Measurements from ENCODE around the gene FLNA. TPM values are rescaled to one million over a fixed set of nuclear protein-coding genes. Genes with fewer than 3 reads are reported as not detected.

Gene FLNA
- total and polyA plus RNA-seq, 9 of the 15 experiments (the other 6 are each of a cell fraction or from before 2014, with no cell fraction given): 6.2 to 735 (median 135) TPM

- intact Hi-C loops (cut with micrococcal nuclease): loop anchor here (5.0 kb wide), 1 partner anchor 88 kb away; the partner anchor contains the start of gene UBL4A
- in situ Hi-C loops (cut with MboI): no loop called here
- Histone ChIP-seq H3K9ac (ENCODE audit: insufficient read depth in 1 of 2, low read depth in 2 of 2, low read length in 2 of 2) (peak overlapping the region; percentile 95 to 98), H3K79me2 (ENCODE audit: control insufficient read depth, insufficient read depth, low read length) (peaks cover 42% of the 10 kb centered on the region), H3K4me2 (ENCODE audit: insufficient read depth, low read length) (peak overlapping the region; percentile 97), H3K4me1 (replicated peaks in 1 of 2; ENCODE audit: control insufficient read depth in 2 of 2, insufficient read depth in 2 of 2, low read length in 2 of 2) (peaks cover 5 to 18% of the 10 kb centered on the region in 2 experiments; a peak in 3 of 5 replicates), H3K9me1 (ENCODE audit: control insufficient read depth, insufficient read depth, low read length) (no peaks in the 10 kb centered on the region), H3K4me3 (peak overlapping the region; percentile 64), H3K27ac (ENCODE audit: extremely low read depth, low read depth, low read length) (peak overlapping the region; percentile 97), H3K36me3 (ENCODE audit: control insufficient read depth, insufficient read depth, low read length) (peaks cover 35% of the 10 kb centered on the region), H4K20me1 (replicated peaks; ENCODE audit: control insufficient read depth, insufficient read depth, low read length) (peaks cover 13% of the 10 kb centered on the region), H3K9me3 (replicated peaks; ENCODE audit: control insufficient read depth, insufficient read depth, low read depth, low read length) (no peaks in the 10 kb centered on the region; the same call in 1 of the 2 replicates), H2AFZ (ENCODE audit: low read depth, low read length) (no peak overlapping the region), H3K27me3 (ENCODE audit: control insufficient read depth in 2 of 2, insufficient read depth in 2 of 2, low read length in 2 of 2) (no peaks in the 10 kb centered on the region)
- POLR2A ChIA-PET: interaction anchor here (0.5 to 6.0 kb wide), 26 partner anchors 11 to 145 kb away, joined by 3 to 85 read pairs (median 5); partner anchors contain the start of genes ATP6AP1, DNASE1L1, EMD and FAM50A
- under 1% methylated on average over 46 of the region's 49 CpGs for WGBS (ENCODE audit: insufficient coverage, low coverage, missing lambda C conversion rate)
- BruUV-seq (replicated peaks): TSS peak; percentile 83
- FAIRE-seq (peak; percentile 23), DNase-seq (ENCODE audit: extremely low read depth in 1 of 4, low spot score in 3 of 4) (peak; percentile 35 to 92 (median 48)), ATAC-seq (peak; percentile 27)
- CTCF ChIA-PET (ENCODE audit: low intra/inter-chr PET ratio): interaction anchor here (3.3 kb wide), 1 partner anchor 136 kb away, joined by 17 read pairs; no protein-coding TSS in a partner anchor
- TF ChIP-seq RB1 (IDR thresholded peaks at IDR 0.05; ENCODE audit: low read depth): 0 out of 2 replicates have a peak, but pooled peaks have one; percentile 7
- TF ChIP-seq CXXC5 (CRISPR knock-in tag; IDR thresholded peaks at IDR 0.05): peak; percentile 69
- TF ChIP-seq ZNF57 (CRISPR knock-in tag; IDR thresholded peaks at IDR 0.05): no peak
- peak; percentile 17; the same call in 1 of the 2 replicates for TF ChIP-seq CREB3L1 (IDR thresholded peaks at IDR 0.05; ENCODE audit: borderline replicate concordance, low read depth)
- TF ChIP-seq ZNF740 (CRISPR knock-in tag; IDR thresholded peaks at IDR 0.05): no peak
- TF ChIP-seq ZNF740 (tag; IDR thresholded peaks at IDR 0.05): no peak
- TF ChIP-seq ZNF398 (CRISPR knock-in tag; IDR thresholded peaks at IDR 0.05): no peak
- no peak for TF ChIP-seq IFI16 (CRISPR knock-in tag; IDR thresholded peaks at IDR 0.05)
- TF ChIP-seq BHLHE40 (IDR thresholded peaks at IDR 0.05; ENCODE audit: low read length): peak; percentile 69
- TF ChIP-seq AFF4 (CRISPR knock-in tag; IDR thresholded peaks at IDR 0.05): peak; percentile 92
Observed at GRCh38 chrX:154398668-154399526, 24.5 kb upstream of the FLNA start.
